Spinal cord (tissue), 10 donors: ENCODE measurements around the gene CACNG1. TPM values are rescaled to one million over a fixed set of nuclear protein-coding genes. Genes with fewer than 3 reads are reported as not detected.

Experiments
- DNase-seq, 6 donors: peaks; one replicate each; pipeline versions ENCODE4 v3.0.0 to v3.0.0-alpha.2; 2013 to 2015; ENCODE audit warnings: low spot score in 6 of 6, low read depth in 4 of 6
- H3K27ac ChIP-seq: one replicate; pipeline ENCODE4 v1.5.1; 2013; ENCODE audit warnings: low read depth, low read length, control low read depth
- H3K27me3 ChIP-seq: one replicate; pipeline ENCODE4 v1.6.1; 2013; ENCODE audit warnings: low read length; ENCODE audit not compliant: control insufficient read depth, insufficient read depth
- H3K36me3 ChIP-seq: one replicate; pipeline ENCODE4 v1.6.1; 2013; ENCODE audit warnings: low read length; ENCODE audit not compliant: control insufficient read depth, insufficient read depth
- H3K4me1 ChIP-seq: one replicate; pipeline ENCODE4 v1.6.1; 2013; ENCODE audit warnings: low read length; ENCODE audit not compliant: control insufficient read depth, insufficient read depth
- H3K4me3 ChIP-seq: one replicate; pipeline ENCODE4 v1.5.1; 2013; ENCODE audit warnings: low read depth, low read length, control low read depth
- H3K9me3 ChIP-seq: one replicate; pipeline ENCODE4 v1.6.1; 2013; ENCODE audit warnings: low read length; ENCODE audit not compliant: control insufficient read depth, insufficient read depth
- WGBS: methylation state at CpG from one replicate; pipeline ENCODE4 v1.1.5; 2013; ENCODE audit warnings: missing lambda C conversion rate; ENCODE audit not compliant: insufficient coverage; 5-methylcytosine and 5-hydroxymethylcytosine counted together
- long read RNA-seq, 4 donors: transcript quantifications; one replicate each; lab custom pipeline, GENCODE V29; 2026
- polyA plus RNA-seq, 2 donors: library from polyadenylated mRNA; unstranded; fragments of 120-200 nt; gene quantifications; one replicate each; pipeline ENCODE4 v1.2.1, GENCODE V29; 2013; ENCODE audit not compliant: insufficient read length in 2 of 2
- total RNA-seq, 2 donors: library from RNA; depleted of rRNA in 1 of 2; stranded (reverse); fragments of 120-200 nt in 1 of 2; fragments of >200 nt in 1 of 2; gene quantifications; one replicate each; pipeline versions ENCODE4 v1.2.3 to v1.2.4, GENCODE V29; 2013 to 2014
- donor health status: healthy.

The CACNG1 gene, protein sequence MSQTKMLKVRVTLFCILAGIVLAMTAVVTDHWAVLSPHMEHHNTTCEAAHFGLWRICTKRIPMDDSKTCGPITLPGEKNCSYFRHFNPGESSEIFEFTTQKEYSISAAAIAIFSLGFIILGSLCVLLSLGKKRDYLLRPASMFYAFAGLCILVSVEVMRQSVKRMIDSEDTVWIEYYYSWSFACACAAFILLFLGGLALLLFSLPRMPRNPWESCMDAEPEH
- total RNA-seq (under 1 TPM; 0.20 to 0.28 TPM), polyA plus RNA-seq (1 to 10 TPM; 1.6 to 2.4 TPM)
- long read RNA-seq, donor 1: 0 reads
- long read RNA-seq, donor 2, partial matches to known transcripts: 19 of 25 reads
- long read RNA-seq, donor 2, other reads (novel, unspliced or antisense): 6 of 25 reads
- long read RNA-seq, donor 3: 0 reads
- long read RNA-seq, donor 4, partial matches to known transcripts: 6 of 6 reads
- long read RNA-seq, donor 4, other reads (novel, unspliced or antisense): 0 of 6 reads

DNA sequence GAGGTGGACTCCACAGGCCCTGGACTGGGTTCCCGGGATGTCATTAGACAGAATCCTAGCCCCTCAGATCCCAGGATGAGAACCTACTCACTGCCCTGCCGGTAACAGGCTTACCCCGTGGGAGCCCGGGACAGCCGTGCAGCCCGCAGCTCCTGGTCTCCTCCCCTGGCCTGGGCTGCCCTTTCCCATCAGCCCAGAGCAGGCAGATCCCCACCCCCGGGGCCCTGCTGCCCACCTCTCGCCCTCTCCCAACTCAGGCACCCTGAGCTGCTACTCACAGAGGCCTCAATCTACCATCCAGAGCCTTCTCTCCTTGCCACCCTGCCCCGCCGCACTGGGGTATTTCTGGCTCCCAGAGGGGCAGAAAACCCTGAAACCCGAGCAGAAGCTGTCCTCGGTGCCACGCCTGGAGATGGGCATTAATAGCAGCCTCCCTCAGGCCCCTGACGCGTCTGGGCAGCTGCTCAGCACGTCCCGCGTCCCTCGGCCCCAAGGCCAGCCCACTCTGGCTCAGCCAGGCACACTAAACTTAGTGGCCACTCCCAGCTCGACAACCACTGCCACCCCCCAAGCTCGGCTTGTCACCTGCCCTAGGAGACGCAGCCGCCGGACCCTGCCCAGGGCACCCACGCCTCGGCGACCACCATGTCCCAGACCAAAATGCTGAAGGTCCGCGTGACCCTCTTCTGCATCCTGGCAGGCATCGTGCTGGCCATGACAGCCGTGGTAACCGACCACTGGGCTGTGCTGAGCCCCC, at the start of gene CACNG1:
Gene CACNG1, plus strand, starts transcription at position 539 of the 757 bp plus-strand sequence. Its CDS starts 107 bp downstream, at position 646.
- DNase-seq: no peak
- WGBS: 87% methylated on average over 32 of the region's 32 CpGs

DNA sequence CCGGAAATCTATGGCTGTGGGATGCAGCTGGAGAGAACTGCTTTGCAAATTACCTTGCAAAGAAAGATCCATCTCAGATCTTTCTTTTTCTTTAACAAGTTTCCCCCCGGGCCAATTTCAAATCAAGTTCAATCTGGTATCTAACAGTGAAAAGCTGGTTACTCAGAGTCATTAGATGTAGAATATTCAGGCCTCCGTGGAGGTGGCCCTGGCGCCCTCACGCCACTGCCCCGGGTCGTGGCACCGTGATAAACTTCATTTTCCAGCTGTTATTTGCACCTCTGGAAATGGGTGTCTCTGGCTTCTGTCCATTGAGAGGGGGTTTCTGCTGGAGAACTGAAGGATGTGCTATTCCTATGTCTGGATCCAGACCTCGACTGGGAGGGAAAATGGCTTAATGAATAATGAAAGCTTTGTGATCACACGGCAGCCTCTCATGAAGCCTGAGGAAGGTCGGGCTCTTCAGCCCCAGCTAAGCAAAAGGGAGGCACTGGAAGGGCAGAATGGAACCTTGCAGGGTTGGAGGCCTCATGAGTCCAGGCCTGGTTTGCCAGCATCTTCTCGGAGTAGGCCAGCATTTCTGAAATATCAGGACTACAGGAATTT, 49.3 kb upstream of the CACNG1 start:
- peaks cover 35% of the 10 kb centered on the region for H3K4me1 ChIP-seq
- no peaks in the 10 kb centered on the region for H3K9me3 ChIP-seq
- no peak overlapping the region for H3K27ac ChIP-seq
- H3K36me3 ChIP-seq: peaks cover 41% of the 10 kb centered on the region
- peak in 1 of 6 donors; percentile 47 for DNase-seq
- no peak overlapping the region for H3K4me3 ChIP-seq
- 52% methylated on average over 10 of the region's 12 CpGs for WGBS
- H3K27me3 ChIP-seq: no peaks in the 10 kb centered on the region

More for the DNA sequence above, at the start of gene CACNG1:
- Histone ChIP-seq H3K4me1 (no peaks in the 10 kb centered on the region), H3K36me3 (peaks cover 7% of the 10 kb centered on the region), H3K9me3 (peaks cover 8% of the 10 kb centered on the region), H3K4me3 (no peak within 1 kb of the TSS), H3K27ac (no peak within 1 kb of the TSS), H3K27me3 (no peaks in the 10 kb centered on the region)

GRCh38 chr17:66995944-66996343, 48.4 kb upstream of the CACNG1 start:
- no peaks in the 10 kb centered on the region for H3K27me3 ChIP-seq
- no peak for DNase-seq
- no peaks in the 10 kb centered on the region for H3K9me3 ChIP-seq
- H3K36me3 ChIP-seq: peaks cover 43% of the 10 kb centered on the region
- H3K4me1 ChIP-seq: peaks cover 35% of the 10 kb centered on the region
- no peak overlapping the region for H3K4me3 ChIP-seq
- H3K27ac ChIP-seq: no peak overlapping the region
- WGBS: 54% methylated on average over 4 of the region's 7 CpGs

GRCh38 chr17:66996926-66997325, 47.4 kb upstream of the CACNG1 start:
- 85% methylated on average over 5 of the region's 5 CpGs for WGBS
- Histone ChIP-seq H3K4me3 (no peak overlapping the region), H3K9me3 (no peaks in the 10 kb centered on the region), H3K36me3 (peaks cover 44% of the 10 kb centered on the region), H3K27ac (no peak overlapping the region), H3K4me1 (peaks cover 31% of the 10 kb centered on the region), H3K27me3 (no peaks in the 10 kb centered on the region)
- DNase-seq: no peak

GRCh38 chr17:67003231-67003630, 41.1 kb upstream of the CACNG1 start:
- DNase-seq: no peak
- Histone ChIP-seq H3K4me3 (no peak overlapping the region), H3K27ac (no peak overlapping the region), H3K4me1 (peaks cover 25% of the 10 kb centered on the region), H3K9me3 (no peaks in the 10 kb centered on the region), H3K36me3 (peaks cover 40% of the 10 kb centered on the region), H3K27me3 (no peaks in the 10 kb centered on the region)
- WGBS: no CpG with 5 or more reads among the region's 2 CpGs

GRCh38 chr17:67004181-67004580, 40.2 kb upstream of the CACNG1 start:
- WGBS: 76% methylated on average over 8 of the region's 11 CpGs
- H3K4me3 ChIP-seq: no peak overlapping the region
- peaks cover 25% of the 10 kb centered on the region for H3K4me1 ChIP-seq
- no peaks in the 10 kb centered on the region for H3K9me3 ChIP-seq
- DNase-seq: peak in 3 of 6 donors; percentile 42 to 82 (median 58)
- no peak overlapping the region for H3K27ac ChIP-seq
- H3K27me3 ChIP-seq: no peaks in the 10 kb centered on the region
- peaks cover 39% of the 10 kb centered on the region for H3K36me3 ChIP-seq

DNA sequence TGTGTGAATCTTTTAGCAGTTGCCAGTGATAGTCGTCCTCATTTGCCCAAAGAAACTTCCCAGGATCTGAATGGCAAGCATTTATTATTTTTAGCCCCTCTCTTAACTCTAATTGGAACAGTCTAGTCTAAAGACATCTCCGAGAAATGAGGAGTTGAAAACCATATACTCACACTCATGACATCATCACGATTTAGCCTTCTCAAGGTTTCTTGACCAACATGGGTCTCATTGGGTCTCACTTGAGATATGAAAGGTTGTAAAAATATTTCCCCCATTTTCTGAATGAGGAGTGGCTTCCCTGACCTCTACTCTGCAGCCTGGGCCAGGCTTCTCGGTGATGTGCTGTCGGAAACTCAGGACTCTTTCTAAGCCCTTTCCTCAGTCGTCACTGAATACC, 37.1 kb upstream of the CACNG1 start:
- Histone ChIP-seq H3K4me1 (peaks cover 18% of the 10 kb centered on the region), H3K4me3 (no peak overlapping the region), H3K27ac (no peak overlapping the region), H3K27me3 (no peaks in the 10 kb centered on the region), H3K9me3 (no peaks in the 10 kb centered on the region), H3K36me3 (peaks cover 37% of the 10 kb centered on the region)
- no peak for DNase-seq
- 100% methylated on average over 1 of the region's 6 CpGs for WGBS

- Histone ChIP-seq H3K36me3 (peaks cover 41% of the 10 kb centered on the region), H3K27ac (no peak overlapping the region), H3K4me3 (no peak overlapping the region), H3K9me3 (no peaks in the 10 kb centered on the region), H3K27me3 (no peaks in the 10 kb centered on the region), H3K4me1 (peaks cover 20% of the 10 kb centered on the region)
- 77% methylated on average over 6 of the region's 6 CpGs for WGBS
- no peak for DNase-seq
Observed at GRCh38 chr17:67008101-67008500, 36.3 kb upstream of the CACNG1 start.

- WGBS: 91% methylated on average over 7 of the region's 9 CpGs
- H3K4me1 ChIP-seq: peaks cover 7% of the 10 kb centered on the region
- H3K4me3 ChIP-seq: no peak overlapping the region
- H3K27me3 ChIP-seq: no peaks in the 10 kb centered on the region
- H3K27ac ChIP-seq: no peak overlapping the region
- H3K36me3 ChIP-seq: peaks cover 40% of the 10 kb centered on the region
- no peaks in the 10 kb centered on the region for H3K9me3 ChIP-seq
- DNase-seq: no peak
Observed at GRCh38 chr17:67011527-67012175, 32.7 kb upstream of the CACNG1 start.
